SIG-M5 treated with dmso at 0.1 percent for 504 hours (cell line): ENCODE measurements around the gene GIT1.
A peak's percentile ranks its signal among the peaks of the same experiment; 100 is the strongest.

Experiments
- DNase-seq: peaks from one replicate; lab custom pipeline; 2025; ENCODE audit not compliant: unreplicated experiment; lab: John Stamatoyannopoulos, UW

Gene GIT1

DNA sequence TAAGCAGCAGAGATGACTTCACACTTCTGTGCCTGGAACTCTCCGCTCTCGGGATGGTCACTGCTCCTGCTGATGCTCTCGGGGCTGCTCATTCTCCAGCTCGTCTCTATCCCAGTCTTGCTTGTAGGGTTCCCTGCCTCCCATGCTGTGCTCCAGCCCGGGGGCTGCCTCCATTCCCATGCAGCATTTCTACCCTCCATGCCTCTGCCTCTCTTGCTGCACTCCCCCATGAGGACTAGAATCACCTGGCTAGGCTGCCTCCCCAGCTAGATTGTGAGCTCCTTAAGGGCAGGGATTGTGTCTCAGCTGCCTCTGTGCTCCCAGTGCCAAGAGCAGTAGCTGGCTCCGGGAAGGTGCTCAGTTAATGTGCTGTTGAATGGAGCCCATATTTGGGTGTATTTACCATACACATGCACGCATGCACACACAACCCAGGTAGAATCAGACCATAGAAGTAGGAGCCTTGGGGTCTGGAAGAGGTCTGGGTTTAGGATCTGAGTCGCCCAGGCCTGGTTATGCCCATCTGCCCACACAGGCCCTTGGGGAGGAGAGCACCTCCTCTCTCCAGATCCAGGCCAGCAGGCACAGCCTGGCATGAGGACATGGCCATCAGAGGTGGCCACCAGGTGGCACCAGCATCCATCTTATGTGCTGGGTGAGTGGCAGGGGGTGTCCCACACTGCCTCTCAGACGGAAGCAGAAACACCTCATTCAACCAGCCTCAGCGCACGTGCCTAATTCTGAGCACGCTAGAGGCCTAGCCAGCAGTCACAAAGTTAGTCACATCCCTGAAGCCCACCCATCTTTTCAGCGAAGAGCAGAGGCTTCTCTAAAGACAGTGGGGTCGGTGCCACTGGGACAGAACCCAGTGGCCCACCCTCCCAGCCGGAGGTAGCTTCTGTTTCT is 9.3 kb downstream of the GIT1 start:
- DNase-seq = peak; percentile 79

DNA sequence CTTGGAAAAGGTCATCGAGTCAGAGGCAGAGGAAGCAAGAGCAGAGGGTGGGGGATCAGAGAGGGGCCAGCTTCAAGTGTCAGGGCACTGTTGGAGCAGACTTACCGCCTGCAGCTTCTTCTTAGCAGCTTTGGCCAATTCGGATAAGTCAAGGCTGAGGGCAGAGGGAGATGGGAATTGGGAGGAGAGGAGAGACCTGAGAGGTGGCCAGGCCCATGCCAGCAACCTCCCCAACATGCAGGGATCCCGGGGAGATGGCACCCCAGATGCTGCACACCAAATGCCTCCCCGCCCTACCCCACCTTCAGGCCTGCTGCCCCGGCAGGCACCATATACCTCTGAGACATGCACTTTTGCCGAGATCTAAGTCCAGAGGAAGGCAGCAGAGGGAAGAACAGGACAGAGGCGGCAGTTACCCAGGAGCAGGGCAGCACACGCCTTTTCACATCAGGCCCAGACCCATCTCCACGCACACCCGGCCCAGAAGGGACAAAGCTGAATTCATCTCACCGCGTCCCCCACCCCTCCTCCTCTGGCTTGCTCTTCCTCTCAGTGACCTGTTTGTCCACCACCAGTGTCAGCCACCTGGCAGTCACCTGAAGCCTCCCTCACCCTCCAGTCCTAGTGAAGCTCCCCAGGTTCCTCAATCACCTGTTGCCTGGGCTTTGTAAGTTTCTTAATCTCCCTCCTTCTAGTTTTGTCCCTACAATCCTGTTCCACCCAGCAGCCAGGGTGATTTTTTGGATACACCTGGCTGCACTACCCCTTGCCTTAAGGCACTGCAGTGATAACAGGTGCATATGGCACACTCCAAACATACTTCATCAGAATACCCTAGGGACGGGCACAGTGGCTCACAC is 10.6 kb downstream of the GIT1 start:
- no peak for DNase-seq

DNA sequence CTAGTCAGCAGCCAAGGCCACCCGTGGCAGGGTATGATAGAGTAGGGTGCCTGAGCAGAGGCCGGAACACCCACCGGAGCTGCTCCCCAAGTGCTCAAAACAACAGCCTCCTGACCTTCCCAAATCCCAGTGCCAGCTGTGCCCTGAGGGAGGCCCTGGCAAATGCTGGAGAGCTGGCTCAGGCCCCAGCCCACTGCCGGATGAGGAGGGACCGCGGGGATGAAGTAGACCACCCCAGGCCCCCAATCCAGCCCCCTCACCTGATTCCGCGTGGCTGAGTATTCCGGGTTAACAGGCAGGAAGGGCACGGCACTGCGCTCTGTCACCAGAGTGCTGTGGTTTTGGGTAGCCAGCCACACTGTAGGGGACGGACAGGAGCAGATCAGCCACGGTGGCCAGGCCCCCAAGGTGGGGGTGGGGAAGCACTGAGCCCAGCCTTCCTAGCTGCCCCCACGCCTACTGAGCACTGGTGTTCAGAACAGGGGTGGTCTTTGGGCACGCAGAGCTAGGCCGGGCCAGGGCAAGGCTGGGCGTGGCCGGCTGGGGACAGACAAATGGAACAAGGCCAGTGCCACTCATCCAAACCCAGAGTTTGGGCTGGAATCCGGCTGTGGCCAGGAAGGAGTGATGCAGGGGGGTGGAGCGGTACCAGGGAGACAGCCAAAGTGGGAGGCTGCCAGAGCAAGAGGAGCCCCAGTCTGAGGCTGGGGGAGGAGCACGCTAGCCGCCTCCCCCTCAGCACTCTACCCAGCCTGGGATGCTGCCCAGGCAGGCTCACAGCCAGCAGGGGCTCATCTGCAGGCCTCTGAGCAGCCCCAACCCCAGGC is 11.8 kb downstream of the GIT1 start:
- no peak for DNase-seq

DNA sequence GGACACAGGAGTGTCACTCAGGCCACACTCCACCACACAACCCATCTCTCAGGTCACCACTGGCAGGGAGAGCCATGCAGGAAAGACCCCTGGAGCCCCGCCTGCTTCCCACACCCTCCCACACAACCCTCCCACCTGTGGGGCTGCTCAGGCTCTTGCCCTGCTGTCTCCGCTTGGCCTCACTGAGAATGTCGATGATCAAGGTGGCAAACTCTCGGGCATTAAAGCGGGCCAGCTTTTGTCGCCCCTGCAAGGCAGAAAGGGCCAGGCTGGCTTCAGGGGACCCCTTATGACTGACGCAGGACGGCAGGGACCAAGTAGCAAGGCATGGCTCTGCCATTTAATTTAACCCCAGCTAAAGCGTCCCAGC is 12.5 kb downstream of the GIT1 start:
- DNase-seq = no peak

GRCh38 chr17:29576214-29577000 is 13.0 kb downstream of the GIT1 start:
- DNase-seq = no peak

DNA sequence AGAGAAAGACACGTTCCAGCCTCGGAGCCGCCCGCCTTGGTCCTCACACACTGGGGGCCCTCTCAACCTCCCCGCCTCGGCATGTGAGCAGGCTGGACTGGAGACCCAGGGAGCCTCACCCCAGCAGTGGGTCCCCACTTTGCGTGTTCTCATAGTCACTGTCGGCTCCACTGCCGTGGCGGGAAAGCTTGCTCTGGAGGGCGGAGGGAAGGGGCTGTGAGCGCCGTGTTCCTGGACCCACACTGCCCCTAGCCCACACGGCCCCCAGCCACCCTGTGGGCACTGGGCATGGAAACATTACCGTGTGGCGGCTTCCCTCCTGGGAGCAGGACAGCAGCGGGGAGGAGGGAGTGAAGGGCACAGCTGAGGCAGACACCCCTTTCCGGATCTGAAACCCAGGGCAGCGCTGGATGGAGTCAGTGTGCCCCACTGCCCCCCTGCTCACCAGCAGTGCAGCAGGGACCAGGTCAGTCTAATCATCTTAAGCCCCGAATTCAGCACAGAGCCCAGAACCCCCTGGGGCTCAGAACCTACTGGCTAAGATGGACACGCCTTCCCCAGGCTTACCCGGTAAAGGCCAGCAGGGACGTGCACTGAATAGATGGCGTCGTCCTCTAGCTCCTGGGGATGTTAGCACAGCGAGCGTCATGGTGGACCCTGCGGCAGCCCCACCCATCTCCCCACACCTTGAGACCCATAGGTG is 13.8 kb downstream of the GIT1 start:
- DNase-seq = no peak

GRCh38 chr17:29574732-29575510 is 14.5 kb downstream of the GIT1 start:
- DNase-seq = no peak

- no peak for DNase-seq
Measured at GRCh38 chr17:29573871-29574731, 15.3 kb downstream of the GIT1 start.

DNA sequence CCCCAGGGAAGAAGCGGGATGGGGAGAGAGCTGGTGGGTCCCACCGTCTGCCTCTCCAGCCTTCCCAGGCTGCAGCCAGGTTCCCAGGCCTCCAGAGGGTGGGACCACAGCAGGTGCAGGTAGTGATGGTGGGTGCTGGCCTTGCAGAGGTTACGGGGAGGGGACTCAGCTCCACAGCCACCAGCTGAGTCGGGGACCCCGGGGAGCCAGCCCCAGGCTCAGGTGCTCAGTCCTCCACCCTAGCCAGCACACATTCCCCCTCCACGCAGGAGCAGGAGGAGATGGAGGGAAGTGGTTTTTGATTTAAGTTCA is 15.9 kb downstream of the GIT1 start:
- DNase-seq = no peak

DNA sequence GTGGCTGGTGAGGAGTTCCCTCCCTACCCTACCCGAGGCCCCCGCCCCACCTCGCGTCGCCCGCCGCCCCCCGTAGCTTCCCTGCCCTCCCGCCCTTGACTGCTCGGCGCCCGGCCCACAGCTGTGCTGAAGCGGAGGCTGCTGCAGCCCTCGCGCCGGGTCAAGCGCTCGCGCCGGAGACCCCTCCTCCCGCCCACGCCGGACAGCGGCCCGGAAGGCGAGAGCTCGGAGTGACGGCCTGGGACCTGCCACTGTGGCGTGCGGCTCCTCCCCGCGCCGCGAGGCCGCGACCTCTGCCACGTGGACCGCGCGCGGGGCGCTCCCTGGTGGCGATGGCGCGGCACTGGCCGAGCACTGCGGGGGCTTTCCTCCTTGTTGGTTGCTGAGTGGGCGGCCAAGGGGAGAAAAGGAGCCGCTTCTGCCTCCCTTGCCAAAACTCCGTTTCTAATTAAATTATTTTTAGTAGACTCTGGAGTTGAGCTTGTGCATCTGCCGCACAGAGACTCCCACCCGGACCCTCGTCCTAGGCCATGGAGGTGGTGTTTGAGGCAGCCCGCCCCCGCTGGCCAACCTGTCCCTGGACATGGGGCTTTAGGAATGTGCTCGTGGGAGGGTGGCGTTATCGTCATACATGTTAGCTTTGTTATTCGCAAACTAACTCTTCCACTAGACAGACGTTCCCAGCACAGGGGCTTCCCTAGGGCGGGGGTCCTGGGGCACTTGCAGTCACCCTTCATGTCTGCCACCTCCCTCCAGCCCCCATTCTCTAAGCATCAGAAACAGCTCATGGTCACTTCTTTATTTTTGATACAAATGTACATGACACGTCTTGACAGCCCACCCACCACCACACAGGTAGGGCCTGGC is 16.5 kb downstream of the GIT1 start:
- DNase-seq = no peak

- DNase-seq = no peak
Measured at GRCh38 chr17:29571883-29572681, 17.4 kb downstream of the GIT1 start.

DNA sequence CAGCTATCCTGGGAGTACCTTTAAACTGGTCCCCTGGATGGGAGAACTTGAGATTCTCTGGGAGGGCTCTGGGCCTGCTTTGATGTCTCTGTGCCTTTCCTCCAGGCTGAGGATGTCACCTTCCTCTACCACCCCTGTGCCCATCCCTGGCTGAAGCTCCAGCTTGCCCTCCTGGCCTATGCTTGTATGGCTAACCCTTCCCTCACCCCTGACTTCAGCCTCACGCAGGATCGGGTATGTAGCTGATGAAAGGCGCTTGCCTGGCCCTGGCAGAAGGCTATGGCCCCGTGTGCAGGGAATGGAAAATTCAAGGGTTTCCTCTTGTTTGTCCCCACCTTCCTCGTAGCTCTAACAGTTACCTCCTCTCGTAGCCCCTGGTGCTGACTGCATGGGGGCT is 18.0 kb downstream of the GIT1 start:
- DNase-seq = no peak

DNA sequence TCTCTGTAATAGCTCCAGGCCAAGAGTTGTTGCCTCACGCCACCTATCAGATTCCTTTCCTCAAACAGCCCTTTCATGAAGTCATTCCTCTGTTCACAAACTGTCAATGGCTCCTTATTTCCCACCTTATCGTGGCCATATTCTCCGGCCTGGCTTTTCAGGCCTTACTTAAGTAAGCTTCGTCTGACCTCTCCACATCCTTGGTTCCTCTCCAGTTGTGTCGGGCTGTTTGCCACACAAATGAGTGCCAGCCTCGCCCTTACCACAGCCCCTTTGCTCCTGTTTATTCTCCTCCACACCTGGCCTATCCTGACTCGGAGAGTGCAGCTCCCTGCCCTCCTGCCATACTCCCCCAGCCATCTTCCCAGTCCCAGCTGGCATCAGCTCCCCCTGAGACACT is 18.9 kb downstream of the GIT1 start:
- DNase-seq = no peak

- no peak for DNase-seq
Measured at GRCh38 chr17:29569245-29569950, 20.1 kb downstream of the GIT1 start.

DNA sequence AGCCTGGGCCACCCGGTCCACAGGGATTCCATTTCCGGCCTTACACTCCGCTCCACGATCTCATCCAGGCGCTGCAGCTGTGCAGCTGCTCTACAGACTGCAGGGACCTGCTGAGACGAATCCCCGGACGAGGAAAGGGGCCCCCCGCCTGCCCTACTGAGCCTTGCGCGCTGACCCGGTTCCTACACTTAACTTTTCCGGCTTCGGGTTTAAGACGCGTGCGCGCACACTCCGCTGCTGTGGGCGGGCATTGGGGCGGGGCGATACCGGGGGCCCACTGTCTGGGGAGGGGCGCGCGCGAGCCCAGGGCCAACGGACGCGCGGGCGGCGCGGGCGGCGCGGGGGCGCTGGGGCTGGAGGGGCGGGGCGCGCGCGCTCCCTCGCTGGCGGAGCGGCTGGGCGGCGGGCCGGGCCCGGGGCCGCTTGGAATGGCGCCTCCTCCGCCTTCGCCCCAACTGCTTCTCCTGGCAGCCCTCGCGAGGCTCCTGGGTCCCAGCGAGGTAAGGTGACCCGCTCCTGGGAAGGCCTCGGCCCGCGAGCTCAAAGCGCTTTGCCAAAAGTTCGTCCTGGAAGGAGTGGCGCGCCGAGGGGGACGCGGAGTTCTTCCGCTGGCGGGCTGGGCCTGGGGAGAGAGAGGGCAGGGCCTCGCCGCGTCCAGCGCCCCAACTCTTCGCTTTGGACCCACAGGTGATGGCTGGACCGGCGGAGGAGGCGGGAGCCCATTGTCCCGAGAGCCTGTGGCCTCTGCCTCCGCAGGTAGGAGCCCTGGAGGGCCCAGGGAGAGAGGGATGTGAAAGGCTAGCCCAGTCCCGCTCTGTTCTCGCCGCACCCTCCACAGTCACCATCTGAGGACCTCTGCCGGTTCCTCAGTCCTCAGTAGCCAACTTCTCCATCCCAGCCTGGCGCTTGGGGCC is 20.9 kb downstream of the GIT1 start, which contains the start of gene TP53I13:
TSS of gene TP53I13 (plus strand) at position 371 of the 914 bp plus-strand sequence. CDS start at position 429, 58 bp downstream.
- peak; percentile 88 for DNase-seq
